ENCODE data around the gene ELP4.

Gene ELP4

DNA sequence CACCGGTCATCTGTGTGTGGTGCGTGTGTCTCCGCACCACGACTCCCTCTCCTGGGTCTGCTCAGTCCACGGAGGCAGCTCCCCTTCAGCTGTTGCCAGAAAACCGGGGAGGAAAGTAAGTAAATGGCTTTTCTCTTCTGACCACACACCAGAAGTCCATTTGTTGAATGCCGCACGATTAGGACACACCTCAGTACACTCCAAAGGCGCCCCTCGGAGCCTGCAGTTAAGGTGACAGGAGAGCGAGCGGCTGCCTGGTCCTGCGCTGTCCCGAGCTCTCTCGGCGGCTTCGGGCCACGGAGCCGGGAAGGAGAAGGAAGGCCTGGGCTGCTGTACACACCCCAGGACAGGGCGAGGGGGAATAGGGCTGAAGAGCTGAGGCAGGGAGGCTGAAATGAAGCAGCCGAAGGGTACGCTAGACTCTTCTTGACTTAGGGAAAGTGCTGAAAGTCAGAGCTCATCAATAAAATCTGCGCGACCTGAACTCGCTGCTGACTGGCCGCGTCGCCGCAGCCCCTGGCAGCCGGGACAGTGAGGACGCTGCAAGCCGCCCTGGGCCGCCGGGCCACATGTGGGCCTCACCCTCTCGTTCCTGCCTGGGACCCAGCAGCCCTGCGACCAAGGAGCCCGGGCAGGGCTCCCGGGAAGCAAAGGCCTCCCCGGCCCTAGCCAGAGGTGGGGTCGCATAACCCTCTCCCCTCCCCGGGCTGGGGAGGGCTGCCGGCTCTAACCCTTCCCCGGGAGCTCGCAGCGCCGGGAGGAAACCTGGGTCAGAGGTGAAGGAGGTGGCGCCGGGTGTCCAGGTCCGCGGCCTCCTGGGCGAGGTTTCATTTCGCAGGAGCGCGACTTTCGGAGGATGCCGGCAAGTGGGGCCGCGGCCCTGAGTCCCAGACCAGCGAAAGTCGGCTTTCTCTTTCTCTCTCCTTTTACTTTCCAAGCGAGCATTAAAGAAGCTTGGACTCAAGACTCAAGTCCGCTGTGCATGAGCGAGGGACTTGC, 303.1 kb downstream of the ELP4 start:
- DNase-seq, result peak in 5 of 14 donors; percentile 48 to 71 (median 56)

DNA sequence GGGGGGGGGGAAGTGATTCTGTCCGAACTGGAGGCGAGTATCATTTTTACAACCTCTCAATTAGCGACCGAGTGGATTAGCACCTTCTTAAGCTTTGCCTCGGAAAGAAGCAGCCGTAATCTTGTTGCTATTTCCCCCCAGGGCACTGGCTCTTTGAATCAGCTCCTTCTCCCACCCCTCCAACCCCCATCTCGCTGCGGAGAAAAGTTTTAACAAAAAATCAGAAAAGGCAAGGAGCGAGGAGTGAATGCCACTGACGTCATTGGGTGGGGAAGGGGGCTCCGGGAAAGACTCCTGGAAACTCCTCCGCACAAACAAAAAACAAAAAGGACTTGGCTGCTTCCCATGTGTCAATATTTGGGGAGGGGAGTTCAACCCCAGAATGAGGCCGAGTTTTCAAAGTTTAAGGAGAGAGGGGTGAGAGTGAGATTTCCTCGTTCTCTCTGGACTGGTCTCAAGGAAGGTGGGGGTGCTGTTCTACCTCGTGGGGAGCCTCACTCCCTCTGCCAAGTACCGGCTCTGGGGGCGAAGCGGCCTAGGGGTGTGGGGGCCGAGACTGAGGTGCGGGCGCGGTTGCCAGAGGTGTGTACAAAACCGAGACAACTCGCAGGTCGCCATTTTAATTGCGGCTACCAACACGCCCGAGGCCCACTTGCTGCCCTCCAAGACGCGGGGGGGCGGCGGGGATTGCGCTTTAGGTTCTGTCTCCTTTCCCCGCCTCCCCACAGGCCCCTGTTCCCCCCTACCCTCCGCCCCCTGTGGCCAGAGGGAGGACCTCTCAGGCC, 304.0 kb downstream of the ELP4 start:
- peak in 4 of 14 donors; percentile 48 to 76 (median 66) for DNase-seq

DNA sequence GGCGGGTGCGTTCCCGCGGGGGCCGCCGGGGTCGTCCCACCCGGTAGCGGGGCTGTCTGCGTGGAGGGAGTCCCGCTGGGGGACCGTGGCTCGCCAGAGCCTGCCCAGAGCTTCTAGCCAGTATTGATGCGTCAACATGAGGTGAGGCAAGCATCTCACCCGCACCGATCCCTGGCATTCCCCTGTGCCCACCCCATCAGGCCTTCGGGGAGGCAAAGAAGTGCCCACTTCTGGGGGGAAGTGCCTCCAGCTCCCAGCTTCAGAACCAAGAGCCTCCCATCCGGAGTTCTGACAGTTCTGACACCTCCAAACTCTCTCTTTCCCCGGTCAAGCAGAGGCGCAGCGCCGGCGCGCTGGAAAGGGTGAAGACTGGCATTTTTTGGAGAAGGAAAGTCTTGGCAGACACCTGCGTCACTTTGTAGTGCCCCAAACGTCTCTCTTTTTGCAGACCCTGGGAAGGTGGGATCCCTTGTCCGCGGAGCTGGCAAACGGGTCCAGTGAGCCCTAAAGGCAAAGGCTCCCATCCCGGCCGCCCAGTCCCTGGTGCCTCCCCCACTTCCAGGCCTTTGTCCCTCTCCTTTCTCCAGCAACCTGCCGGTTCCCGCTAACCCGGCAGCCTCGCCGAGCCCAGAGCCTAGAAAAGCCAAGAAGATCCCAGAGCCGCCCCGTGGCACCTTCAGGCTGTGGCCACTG, 304.8 kb downstream of the ELP4 start:
- DNase-seq, result peak in 5 of 14 donors; percentile 48 to 85 (median 68)

DNA sequence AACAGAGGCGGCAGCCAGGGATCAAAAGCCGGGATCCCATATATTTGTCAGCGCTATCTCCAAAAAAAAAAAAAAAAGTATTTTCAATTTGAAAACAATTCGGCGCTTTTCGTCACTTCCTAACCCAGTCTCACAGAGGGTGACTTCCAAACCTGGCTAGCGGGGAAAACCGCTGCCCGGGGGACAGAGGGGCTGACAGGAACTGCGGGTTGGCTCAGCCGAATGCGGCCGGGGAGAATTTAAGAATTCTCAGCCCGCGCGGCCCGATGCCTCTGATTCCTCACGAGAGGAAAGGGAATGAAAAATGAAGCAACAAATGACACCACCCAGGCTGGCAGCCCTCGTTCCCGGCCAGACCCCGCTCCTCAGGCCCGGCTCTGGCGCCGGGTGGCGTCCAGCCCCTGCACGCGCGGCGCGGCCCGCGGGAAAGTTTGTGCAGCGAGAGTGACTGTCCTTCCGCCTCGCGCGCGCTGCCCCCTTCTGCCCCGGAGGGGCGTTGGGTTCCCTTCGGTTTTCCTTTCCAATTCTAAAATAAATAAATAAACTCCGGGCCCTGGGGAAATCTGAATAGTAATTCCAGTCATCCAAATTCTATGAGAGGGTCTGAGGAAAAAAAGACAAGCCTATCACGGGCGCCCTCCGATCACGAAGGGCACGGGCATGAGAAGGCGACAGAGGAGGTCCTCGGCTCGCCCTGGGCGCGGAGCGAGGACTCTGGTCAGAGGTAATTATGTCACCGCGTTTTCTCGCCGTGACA, 306.3 kb downstream of the ELP4 start:
- DNase-seq, result peak in 4 of 14 donors; percentile 23 to 51 (median 34)

DNA sequence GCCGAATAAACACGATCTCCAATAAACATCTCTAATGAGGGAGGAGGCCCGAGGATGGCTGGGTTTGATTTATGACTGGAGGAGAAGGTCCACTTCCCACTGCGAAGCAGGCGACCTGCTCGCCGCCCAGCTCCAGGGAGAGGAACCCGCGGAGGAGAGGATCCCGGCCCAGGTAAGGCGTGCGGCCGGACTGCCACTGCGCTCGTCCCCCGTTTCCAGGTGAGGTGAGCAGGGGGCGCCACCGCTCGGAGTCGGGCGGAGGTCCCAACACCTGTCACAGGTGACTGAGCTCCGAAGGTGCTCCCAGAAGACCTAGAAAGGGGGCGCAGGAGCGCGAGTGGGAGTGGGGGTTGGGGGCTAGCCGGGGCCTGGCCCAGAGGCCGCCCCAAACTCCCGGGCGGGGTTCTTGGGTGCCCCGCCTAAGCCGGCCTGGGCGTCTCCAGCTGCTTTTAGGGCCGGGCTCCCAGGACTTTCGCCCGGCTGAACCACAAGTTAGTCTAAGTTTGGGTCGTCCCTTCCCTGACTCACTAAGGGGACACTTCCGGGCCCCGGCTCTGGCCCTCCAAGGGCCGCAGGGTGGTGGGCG, 307.0 kb downstream of the ELP4 start:
- DNase-seq, result peak in 3 of 14 donors; percentile 32 to 48 (median 33)

DNA sequence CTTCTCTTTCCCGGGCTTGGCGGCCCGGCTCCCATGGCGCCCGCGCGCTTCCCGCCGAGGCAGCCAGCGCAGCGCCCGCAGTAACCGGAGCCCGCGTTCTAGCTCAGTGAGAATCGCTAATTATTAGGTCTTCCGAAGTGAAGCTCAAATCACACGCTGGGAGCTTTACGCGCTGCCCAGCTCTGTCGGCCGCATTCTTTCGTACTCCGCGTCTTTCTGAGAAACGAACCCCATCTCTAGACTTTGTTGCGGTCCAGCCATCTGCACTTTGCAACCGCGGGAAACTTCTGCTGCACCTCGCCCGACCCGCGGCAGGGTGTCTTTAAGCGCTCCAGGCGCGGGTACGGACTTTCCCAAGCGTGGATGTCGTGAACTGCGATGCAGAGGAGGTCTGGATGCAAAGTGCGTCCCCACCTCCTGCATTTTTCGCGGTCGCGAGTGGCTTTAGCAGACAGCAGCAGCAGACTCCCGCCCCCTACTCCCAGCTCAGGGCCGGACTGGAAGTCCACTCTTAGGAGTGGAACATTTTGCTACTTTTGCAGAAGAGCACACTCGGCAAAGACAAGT, 307.6 kb downstream of the ELP4 start:
- peak in 1 of 14 donors; percentile 63 for DNase-seq

DNA sequence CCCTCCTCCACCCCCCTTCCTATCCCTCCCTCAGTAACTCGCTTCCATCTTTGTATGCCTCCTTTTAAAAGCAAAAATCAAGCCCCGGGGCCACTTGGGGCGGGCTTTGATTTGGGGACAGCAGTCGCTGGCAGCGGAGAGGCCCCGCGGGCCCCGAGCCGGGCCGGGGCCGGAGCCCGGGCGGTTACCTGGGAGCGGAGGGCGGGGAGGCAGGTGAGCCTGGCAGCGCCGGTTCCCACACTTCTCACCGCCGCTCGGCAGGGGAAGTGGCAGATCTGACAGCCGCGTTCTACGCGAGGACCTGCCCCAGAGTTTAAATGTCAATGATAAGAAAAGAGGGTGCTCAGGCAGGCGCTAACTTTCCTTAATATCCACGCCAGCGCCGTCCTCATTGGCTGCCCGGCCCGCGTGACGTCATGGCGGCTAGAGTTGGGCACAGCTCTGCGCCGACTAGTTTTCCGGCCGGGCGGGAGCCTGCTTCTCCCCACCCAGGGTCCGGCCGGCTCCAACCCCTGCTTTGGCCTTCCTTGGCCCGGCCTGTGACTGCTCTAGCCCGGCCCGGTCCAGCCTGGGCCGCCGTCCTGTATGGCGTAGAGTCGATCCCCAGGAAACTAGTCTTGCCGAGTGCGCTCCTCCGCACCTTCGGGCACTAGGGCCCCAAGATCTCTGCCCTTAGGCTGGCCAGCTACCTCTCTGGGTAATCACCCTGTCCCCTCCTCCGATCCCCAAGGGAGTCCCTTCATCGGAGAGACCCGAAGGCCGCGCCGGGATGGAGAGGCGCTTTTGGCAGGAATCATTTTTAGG, 308.3 kb downstream of the ELP4 start:
- peak in 7 of 14 donors; percentile 27 to 78 (median 43) for DNase-seq

DNA sequence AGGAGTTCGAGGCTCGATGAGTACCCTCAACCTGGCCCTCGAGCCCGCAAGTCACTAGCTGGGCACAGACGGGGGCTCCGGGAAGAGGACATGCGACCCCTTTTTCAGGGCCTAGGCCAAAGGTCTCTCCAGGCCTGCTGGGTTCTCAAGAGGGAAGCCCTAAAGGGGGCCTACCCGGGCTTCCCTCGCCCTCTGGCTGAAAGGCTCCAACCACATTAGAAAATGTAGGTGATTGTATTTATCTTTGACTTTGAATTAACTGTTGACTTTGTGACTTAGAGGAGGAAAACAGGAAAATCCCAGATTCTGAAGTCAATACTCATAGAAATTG, 308.8 kb downstream of the ELP4 start:
- DNase-seq, result no peak

DNA sequence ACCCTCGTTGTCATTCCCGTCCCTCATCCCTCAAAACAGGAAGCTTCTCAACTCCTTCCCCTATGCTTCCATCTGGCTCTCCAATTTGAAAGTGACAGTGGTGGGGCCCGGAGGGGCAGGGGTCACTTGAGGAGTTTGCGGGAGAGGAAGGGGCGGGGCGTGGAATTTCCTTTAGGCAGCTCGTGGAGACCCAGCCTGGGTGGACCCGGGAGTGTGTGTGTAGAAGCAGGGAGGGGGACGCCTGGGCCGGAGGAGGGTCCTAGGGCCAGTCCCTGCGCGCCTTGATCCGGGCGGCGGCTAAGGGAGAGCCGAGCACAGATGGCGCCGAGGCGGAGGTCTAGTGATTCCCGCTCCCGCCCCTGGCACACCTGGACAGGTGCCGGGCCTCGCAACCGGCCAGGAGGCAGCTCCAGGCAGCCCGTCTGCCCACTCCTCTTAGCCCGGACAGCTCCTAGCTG, 309.3 kb downstream of the ELP4 start:
- DNase-seq, result no peak

DNA sequence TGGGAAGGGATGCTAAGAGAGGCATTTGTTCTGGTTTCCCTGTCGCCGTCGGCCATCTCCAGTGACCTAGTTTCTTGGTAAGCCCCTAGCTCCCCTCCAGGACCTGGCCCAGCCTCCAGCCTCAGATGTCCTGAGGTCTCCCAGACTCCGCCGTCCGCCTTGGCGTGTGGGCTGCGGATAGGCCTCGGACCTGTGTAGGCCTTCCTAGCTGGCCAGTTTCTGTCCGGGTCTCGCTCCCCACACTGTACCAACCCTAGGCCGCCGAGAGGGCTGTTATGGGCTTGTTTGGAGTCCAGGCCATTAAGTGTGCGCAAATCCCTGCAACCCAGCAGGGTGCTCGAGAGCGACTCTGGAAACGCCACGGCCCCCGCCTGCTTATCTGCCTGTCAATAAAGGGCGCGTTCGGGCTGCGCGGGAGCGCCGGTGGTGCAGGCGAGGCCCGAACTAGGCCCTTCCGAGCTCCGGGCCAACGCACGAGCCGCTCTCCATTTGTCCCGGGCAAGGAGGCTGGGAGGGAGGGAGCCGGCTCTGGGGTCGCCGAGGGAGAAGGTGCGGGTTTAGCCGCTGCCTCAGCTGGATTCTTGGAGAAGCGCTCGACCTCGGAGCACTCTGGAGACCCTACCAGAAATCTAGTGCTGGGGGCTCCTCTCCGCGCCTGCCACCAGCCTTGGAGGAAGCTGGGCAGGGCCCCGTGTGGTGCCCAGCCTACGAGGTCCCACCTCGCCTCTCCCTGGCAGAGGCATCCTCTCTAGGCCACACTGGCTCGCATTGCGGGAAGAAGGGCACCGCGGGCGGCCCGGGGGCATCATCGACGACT, 310.3 kb downstream of the ELP4 start:
- DNase-seq, result no peak

DNA sequence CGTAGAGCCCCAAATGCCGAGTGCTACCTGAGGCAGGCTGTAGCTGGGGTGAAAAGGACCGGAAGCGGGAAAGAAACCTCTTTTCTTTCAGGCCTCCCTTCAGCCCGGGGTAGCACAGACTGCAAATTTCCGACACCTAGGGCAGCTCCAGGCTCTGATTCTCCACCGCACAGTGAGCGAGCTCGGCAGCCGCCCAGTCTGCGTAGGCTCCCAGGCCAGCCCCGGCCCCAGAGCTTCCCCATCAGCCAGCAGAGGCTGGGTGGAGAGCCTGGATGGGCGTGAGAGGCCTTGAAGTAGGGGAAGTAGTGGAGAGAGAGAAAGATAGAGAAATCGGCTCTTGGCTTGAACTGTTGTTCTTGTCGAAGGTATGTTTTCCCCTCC, 310.9 kb downstream of the ELP4 start:
- DNase-seq, result no peak

DNA sequence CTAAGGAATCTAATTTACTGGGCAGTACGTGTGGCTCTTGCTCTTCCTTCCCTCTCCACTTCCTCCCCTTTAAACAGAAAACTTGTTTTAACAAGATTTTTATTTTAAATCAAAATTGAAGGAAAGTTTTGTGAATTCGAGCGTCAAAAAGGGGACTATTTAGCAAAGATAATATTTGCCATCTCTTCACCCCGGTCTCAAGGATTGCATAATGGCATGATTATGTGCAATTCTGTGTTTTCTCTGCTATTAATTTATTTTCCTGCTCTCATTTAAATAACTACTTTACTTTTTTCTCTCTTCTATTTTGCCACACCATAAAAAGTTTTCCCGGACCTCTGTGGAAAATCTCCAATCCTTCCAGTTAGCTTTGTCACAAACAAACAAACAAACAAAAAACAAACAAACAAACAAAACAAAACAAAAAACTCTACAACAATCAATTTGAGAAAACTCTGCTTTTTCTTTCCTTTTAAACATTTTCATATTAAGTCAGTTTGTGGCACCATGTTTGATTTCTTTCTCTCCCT, 311.7 kb downstream of the ELP4 start:
- DNase-seq, result no peak

DNA sequence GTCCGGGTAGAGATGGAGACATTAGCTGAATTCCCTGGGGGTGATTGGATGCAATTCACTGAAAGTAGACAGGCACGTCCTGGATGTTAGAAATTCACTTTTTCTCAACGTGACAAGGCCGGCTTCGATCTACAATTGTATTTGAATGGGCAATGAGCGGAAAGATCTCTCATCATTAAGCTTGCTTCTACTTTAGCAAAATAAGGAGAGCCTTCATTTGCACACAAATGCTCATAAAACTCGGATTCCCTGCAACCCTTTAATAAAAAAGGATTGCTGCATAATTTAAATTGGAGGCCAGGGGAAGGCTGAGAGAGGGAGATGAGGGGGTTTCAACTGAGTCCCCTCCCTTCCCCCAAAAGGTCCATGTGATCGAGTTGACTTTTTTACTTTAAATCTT, 312.2 kb downstream of the ELP4 start:
- DNase-seq, result no peak

DNA sequence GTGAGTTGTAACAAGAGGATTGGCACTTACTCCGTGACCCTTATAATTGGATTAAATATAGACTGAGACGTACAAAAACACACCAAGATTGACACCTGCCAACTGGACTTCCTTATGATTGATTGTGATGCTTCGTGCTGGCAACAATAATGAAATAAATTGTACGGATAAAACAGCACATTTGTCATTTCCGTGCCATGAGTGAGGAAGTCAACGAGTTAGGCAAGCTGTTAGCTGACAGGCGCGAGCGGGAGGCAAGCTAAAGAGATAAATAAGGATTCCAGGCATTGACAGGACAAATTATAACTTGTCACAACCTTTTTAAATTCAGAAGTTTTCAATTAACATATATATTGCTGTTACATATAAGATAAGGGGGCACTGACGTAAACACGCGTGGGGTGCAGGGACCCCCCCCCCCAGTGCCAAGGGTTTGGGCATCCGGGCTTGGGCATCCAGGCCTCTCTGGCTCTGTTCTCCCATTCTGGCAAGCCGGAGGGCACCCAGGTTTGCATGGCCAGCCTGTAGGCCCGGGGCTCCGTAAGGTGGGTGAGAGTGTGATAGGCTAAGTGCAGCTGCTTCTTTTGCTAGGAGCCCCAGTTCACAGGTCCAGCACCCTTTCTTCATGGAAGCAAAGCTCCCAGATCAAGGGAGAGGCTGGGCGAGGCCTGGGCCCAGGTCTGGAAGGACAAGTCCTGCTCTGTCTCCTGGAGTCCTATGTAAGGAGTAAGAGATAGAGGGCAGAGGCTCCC, 312.8 kb downstream of the ELP4 start:
- no peak for DNase-seq

DNA sequence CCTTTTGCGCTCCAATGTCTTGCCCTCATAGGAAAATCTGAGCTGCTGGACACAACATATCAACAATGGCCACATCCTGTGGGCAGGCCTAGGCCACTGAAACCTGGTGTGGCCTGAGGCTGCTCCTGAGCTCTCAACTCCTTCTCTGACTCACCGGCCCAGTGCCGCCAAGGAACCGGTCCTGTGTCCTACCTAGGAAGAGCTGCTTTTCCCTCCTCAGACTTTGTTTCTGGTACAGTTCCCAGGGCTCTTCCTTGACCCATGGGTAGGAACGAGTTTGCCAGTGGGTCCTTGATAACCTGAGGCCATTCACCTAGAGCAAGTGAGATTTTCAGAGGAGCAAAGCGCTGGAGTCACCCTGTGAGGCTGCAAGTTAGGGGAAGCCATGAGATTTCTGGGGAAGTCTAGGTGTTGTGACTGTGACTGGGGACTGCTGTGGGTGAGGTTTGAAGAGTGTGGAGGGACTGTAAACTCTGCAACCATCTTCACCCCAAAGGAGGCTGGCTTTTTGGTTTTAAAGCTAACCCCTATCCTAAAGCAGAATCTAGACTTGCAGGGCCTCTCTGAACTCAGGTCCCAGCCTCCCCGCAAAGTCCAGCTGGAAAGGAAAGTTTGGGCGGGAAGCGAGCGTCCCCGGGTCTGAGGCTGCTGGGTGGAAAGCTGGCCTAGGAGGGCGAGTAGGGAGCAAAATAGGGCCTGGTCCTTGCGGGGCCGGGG, 313.5 kb downstream of the ELP4 start:
- DNase-seq, result no peak

DNA sequence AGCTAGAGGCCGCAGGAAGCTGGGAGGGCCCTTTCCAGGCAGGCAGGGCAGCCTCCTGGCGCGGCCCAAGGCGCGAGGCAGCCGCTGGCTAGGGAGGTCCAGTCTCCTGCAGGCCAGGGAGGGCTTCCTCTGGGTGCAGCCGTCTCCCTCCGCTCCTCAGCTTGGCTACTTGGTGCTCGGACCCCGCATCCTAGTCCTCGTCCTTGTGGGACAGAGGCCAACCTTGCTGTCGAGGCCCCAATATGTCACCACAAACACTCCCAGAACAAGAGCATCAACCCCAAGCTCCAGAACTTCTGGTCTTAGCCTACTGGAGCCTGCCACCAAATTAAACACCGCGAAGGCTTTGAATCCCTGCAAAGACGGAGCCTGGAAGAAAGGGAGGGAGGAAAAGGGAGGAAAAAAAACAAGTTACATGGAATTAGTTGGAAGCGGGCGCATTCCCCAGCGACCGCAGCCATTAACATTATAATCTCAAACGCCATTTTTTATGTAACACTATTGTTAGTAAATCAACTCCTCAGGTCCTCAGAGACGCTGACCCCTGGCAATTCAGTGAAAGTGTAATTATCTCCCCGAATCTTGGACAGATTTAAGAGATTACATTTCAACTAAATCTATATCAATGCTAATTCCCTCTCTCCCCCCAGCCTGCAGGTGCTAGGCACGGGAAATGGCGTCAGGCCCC, 314.2 kb downstream of the ELP4 start:
- DNase-seq, result no peak

DNA sequence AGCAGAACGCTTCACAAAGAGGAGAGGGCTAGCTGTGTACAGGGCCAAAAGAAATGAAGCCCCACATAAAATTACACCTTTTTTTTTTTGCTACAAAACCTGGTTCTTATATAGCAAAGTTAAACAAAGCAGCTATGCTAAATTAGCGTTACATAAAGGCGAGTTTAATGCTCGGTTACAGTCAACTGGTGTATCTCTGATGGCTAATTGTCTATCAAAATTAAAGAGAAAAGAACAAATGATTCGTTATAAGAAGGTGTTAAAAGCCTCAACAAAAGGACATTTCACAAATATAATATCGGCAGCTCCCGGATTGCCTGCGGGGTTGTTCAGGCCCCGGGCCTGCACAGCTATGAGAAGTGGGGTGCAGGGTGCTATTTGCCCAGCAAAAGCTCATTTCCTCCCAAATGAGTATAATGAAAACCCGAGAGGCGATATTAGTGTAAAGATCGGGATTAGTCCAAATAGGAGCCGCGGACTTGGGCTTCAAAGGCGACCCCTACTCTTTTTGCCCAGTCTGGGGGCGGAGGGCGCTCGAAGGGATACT, 314.8 kb downstream of the ELP4 start:
- DNase-seq, result no peak

All from C1 segment of cervical spinal cord (tissue), 14 donors.